HTR-8/SVneo (cell line): ENCODE measurements around the gene EXOSC10.
A peak's percentile ranks its signal among the peaks of the same experiment; 100 is the strongest.

ENCODE experiments used
- DNase-seq: peaks from one replicate; pipeline ENCODE4 v3.0.0; 2011; ENCODE audit warnings: low spot score, mixed read lengths; ENCODE audit not compliant: insufficient read length
- FAIRE-seq: peaks from 2 replicates; lab custom pipeline; 2011; peaks lifted over from hg19 to GRCh38; lab: Jason Lieb, UNC

EXOSC10 gene

GRCh38 chr1:11099310-11100148, at the start of gene EXOSC10:
EXOSC10 (minus strand) TSS chr1:11099869; CDS start chr1:11099831, 38 bp downstream.
- FAIRE-seq: peak; percentile 77
- peak; percentile 97 for DNase-seq

- no peak for FAIRE-seq
- DNase-seq: no peak
Measured at GRCh38 chr1:11147197-11147770, 47.6 kb upstream of the EXOSC10 start.

- no peak for FAIRE-seq
Measured at GRCh38 chr1:11145741-11146140, 46.1 kb upstream of the EXOSC10 start.

GRCh38 chr1:11144570-11145256, 45.0 kb upstream of the EXOSC10 start:
- no peak for FAIRE-seq
- no peak for DNase-seq

More at GRCh38 chr1:11145741-11146140, 46.1 kb upstream of the EXOSC10 start:
- no peak for DNase-seq

GRCh38 chr1:11143907-11144306, 44.2 kb upstream of the EXOSC10 start:
- DNase-seq: no peak
- FAIRE-seq: no peak

GRCh38 chr1:11143401-11143800, 43.7 kb upstream of the EXOSC10 start:
- no peak for DNase-seq
- FAIRE-seq: no peak

GRCh38 chr1:11142618-11143391, 43.1 kb upstream of the EXOSC10 start:
- DNase-seq: no peak
- FAIRE-seq: no peak

- DNase-seq: no peak
- no peak for FAIRE-seq
Measured at GRCh38 chr1:11138952-11139351, 39.3 kb upstream of the EXOSC10 start.

GRCh38 chr1:11138029-11138428, 38.4 kb upstream of the EXOSC10 start:
- FAIRE-seq (no peak), DNase-seq (no peak)

GRCh38 chr1:11134898-11135266, 35.2 kb upstream of the EXOSC10 start:
- FAIRE-seq (no peak), DNase-seq (no peak)

GRCh38 chr1:11134251-11134897, 34.7 kb upstream of the EXOSC10 start:
- DNase-seq: peak; percentile 67
- no peak for FAIRE-seq

GRCh38 chr1:11132563-11133293, 33.1 kb upstream of the EXOSC10 start:
- no peak for DNase-seq
- no peak for FAIRE-seq

GRCh38 chr1:11131816-11132215, 32.1 kb upstream of the EXOSC10 start:
- DNase-seq: no peak
- no peak for FAIRE-seq

- DNase-seq: no peak
- no peak for FAIRE-seq
Measured at GRCh38 chr1:11130406-11130805, 30.7 kb upstream of the EXOSC10 start.

- DNase-seq (no peak), FAIRE-seq (no peak)
Measured at GRCh38 chr1:11129649-11130390, 30.2 kb upstream of the EXOSC10 start.

GRCh38 chr1:11126569-11126968, 26.9 kb upstream of the EXOSC10 start:
- FAIRE-seq (no peak), DNase-seq (no peak)

GRCh38 chr1:11125931-11126330, 26.3 kb upstream of the EXOSC10 start:
- DNase-seq (no peak), FAIRE-seq (no peak)

- DNase-seq (no peak), FAIRE-seq (no peak)
Measured at GRCh38 chr1:11124965-11125364, 25.3 kb upstream of the EXOSC10 start.

GRCh38 chr1:11116318-11116717, 16.6 kb upstream of the EXOSC10 start:
- DNase-seq: no peak
- FAIRE-seq: no peak
